RKO (cell line): Measurements from ENCODE around the gene PCSK6.
A peak's percentile ranks its signal among the peaks of the same experiment; 100 is the strongest.
"Not testable (repeated sequence)": the region's sequence is repeated elsewhere in the genome, so short reads cannot be mapped to it uniquely, and the experiment has no call there.

Source experiments
- DNase-seq: peaks from one replicate; pipeline ENCODE4 v3.0.0-alpha.2; 2016; ENCODE audit warnings: low spot score

The PCSK6 gene

GRCh38 chr15:101461097-101461496 is 28.4 kb downstream of the PCSK6 start:
- no peak for DNase-seq

GRCh38 chr15:101459579-101460300 is 29.8 kb downstream of the PCSK6 start:
- no peak for DNase-seq

DNA sequence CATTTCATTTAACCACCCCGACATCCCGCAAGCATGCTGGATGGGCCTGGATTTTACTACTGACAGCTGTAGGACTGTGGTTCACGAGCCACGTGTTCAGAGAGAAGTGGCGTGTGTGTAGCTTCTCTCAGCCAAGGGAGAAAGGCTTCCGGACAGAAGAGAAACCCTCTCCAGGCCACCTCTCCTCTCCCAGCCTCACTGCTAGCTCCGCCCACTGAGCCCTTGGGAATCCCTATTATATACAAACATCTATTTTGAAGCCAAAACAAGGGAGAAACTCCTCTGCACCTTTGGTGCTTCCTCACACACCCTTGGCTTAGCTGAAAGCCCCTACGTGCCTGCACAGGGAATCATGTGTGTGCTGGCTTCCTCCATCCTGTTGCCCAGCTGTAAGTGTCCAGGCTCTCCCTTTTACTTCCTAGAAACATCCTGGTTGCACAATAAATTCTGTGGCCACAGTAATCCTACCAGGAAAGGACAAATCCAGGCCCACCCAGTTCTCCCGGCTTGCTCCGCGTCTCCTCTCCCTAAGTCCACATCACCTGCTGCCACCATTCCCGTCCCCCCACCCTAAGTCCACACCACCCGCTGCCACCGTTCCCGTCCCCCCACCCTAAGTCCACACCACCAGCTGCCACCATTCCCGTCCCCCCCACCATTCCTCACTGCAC is 30.5 kb downstream of the PCSK6 start:
- no peak for DNase-seq

DNA sequence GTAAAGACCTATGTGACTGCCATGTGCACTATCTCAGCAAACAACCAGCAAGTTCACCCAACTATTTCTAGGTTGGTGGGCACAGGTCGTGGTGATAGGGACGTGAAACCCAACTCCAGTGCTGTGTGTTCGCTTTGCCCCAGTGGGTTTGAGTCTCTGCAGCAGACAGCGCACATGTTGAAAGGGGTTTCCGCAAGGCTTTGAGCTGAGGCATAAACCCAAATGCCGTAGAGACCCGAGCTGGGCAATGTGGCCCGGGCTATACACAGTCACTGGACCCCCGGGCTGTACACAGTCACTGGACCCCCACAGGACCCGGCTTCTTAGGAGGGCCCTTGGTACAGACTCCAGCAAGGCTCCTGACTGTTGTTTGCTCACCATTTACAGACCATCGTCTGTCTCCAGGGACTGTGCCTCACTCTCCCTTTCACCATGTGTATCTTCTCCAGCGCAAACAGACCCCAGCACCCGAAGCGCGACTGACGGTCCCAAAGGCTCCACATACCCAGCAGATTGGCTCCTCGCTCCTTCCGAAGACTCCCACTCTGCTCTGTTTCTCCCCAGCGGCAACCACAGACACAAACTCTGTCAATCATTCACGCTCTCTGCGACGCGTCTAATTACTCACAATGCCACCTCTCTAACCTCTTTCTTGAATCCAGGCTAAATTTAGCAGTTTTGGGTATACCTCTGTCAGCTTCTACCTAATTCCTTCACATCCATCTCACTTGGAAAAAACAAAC is 31.2 kb downstream of the PCSK6 start:
- no peak for DNase-seq

- DNase-seq: no peak
Observed at GRCh38 chr15:101457696-101458095, 31.8 kb downstream of the PCSK6 start.

DNA sequence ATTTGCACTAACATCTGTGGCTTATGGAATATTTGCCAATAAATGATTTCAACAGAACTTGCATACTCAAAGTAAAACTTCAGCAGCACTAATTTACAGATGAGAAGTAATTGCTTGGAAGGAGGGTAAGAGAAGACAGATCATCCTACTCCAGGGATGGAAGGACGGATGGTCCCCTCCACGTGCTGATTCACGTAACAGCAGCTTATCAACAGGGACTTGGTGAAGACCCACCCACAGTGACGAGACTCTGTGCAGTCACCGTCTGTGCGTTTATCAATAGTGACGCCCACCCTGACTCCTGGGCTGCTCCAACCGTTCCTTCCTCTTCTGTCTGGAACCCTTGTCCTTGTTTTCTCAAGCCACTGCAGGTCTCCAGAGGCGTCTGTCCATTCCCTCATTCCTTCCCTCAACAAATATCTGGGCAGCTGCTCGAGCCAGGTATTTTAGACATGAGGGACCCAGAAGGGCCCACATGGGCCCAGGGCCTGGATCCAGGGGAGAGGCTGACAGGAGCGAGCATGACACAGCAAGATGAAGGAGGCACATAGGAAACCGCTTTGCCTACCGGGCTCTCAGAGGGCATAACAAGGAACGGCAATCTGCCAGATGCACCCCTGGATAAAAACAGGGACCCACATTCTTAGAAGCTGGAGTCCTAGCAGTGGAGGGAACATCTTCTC is 33.3 kb downstream of the PCSK6 start:
- no peak for DNase-seq

DNA sequence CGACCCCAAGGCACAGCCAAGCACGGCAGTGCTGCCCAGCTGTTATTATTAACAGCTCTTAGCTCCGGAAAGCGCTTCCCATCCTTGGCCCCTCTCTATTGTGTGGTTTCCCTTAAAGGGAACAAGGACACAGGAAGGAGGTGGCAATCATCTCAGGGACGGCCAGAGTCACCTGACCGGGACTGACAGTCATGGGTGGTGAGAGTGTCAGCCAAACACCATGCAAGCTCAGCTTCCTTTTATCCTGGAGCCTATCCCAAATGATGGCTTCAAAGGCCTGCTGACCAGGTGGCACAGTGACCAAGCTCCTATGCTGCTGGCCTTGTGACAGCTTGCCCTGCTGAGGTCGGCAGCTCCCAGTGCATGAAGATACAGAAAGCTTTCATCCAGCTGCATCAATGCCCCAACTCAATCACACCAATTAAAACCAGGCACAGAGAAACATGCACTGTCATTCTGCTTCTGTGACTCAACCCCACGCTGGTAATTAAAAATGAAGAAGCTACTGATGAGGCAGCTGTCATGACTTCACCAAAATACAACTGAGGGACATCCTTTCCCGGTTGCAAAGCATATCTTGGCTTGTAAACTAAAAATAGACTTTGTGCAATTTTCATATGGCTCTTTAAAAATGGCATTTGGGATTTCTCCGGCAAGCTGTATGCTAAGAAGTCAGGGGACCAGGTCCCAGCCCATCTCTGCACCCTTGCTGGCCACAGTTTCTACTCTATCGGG is 34.0 kb downstream of the PCSK6 start:
- DNase-seq: peak; percentile 4

DNA sequence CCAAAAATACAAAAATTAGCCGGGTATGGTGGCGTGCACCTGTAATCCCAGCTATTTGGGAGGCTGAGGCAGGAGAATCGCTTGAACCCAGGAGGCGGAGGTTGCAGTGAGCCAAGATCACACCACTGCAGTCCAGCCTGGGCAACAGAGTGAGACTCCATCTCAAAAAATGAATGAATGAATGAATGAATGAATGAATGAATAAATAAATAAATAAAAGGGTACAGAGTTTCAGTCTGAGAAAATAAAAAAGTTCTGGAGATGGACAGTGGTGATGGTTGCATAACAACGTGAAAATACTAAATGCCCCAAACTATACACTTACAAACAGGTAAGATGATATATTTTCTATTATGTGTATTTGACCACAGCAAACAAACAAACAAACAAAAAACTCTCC is 34.7 kb downstream of the PCSK6 start:
- not testable (repeated sequence) for DNase-seq

- DNase-seq: no peak
Observed at GRCh38 chr15:101454365-101454764, 35.1 kb downstream of the PCSK6 start.

DNA sequence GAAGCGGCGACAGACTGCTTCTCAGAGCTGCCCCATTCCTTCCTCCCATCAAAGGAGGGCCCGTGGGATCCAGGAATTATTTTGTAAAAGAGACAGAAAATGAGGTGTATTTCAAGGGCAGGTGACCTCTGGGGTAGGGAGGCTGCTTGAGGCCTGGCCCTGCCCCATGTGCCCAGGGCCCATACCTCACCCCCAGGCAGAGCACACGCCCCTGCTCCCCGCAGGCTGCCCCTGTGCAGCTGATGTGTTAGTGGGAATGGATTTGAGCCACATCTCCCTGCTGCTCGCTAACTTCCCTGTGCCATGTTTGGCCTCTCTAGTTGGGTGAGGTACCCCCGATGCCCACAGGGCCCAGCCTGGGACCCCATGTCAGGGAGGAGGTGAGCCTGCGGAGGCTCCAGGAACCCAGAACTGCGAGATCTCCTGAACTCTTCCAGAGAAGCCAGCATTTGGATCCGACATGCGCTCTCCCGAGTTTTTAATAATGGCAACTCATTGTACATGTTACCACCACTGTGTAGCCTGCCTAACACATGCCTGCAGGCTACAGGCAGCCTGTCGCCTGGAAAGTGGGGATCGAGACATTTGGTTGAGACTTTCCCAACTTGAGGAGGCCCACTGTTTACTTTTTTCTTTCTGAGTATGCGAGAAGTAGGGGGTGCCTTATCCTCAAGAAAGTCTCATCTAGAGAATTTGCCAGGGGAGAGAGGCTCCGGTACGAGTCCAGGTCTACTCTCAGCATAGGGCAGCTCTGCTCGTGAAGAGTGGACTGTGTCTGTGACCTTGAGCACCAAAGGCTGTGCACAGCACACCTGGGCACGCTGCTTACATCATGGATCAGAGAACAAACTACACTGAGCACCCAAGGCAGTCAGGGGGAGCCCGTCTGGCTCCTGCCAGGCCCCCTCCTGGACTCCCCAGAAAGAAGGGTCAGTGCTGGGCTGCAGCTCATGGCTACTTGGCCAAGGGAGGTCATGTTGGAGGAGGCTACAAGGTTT is 36.1 kb downstream of the PCSK6 start:
- no peak for DNase-seq

GRCh38 chr15:101452572-101452971 is 36.9 kb downstream of the PCSK6 start:
- DNase-seq: no peak

DNA sequence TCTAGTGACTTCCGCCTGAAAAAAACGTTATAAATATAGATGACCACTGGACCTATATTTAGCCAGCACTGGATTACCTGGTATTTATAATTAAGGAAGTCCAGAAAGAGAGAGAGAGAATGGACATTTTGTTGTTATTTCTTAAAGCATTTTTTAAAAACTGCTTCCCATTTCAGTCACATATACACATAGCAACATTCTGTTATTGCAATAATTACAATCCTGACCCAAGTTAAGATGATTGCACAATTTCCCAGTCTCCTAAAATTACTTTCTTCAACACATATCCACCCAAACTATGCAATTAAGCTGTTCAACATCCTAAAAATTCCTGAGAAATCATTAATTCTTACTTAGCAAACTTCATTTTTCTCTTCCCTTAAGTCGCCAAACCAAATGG is 37.7 kb downstream of the PCSK6 start:
- no peak for DNase-seq

DNA sequence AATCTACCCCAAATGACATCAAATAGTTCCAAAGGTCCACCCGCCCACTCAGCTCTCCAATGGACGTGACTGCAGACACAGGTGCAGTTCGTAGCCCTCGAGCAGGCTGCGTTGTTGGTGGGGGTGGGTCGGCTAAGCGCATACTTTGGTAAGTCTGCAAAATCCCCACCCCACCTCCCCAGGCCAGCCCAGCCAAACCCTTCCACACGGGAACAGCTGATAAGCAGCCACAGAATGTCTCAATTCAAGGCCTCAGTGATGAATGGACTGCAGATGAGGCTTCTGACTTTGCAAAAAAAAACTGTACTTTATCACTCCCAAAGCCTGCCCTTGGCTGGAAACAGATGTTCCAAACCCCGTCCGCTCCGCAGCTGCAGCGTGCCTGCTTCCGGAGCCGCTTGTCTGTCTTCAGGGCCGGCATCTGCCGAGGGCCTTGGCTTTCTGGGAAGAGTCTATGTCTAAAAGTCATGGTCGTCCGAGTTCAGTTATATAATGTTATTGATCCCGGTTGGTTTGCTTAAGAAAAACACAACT is 38.2 kb downstream of the PCSK6 start:
- DNase-seq: no peak

GRCh38 chr15:101450403-101451265 is 38.9 kb downstream of the PCSK6 start:
- no peak for DNase-seq

DNA sequence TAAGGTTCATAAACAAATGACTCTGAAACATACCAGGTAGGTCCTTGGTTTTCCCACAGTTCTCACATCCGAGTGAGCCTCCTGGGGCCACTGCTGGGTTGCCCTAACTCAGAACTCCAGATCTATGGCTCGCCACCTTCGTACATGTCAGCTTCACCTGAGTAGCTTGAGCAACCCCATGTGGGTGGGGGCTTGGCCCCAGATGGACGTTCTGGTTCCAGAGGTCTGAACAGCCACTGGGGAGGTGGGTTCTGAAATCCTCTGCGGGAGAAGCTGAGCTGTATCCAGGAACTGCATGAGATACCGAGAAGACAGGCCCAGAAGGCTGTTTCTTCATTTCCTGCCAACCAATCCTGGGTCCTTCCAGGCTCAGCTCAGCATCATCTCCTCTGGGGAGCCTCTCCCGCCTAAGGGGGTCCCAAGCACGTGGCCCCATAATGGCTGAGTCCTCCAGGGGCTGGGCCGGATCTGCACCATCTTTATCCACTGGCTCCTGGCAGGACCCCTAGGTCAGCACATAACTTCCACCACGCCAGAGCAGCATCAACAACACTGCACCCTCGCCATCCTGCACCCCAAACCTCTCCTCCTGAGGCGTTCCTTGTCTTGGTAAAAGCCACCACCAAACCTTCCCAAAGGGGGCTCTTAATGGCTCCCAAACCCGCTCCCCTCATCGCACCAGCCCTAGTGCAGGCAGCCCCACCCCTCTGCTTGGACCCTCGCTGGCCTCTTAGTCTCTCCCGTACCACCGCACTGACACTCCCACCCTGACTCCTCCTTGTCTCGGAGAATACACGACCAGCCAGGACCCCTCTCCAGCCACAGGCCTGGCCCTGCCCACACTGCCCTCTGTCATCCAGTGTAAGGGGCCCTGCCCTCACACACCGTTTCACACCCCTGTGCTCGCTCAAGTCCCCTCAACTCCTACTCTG is 39.8 kb downstream of the PCSK6 start:
- DNase-seq: no peak

- no peak for DNase-seq
Observed at GRCh38 chr15:101448336-101448735, 41.2 kb downstream of the PCSK6 start.

- DNase-seq: no peak
Observed at GRCh38 chr15:101447561-101448071, 41.9 kb downstream of the PCSK6 start.

GRCh38 chr15:101447168-101447533 is 42.4 kb downstream of the PCSK6 start:
- no peak for DNase-seq
